Activated naive CD8-positive, alpha-beta T cell treated with anti-CD3 and anti-CD28 coated beads, Interleukin-2, amount 50 U/mL, for 16 hours (primary cell): ENCODE data around the gene COL8A2.
"Not testable (repeated sequence)": the region's sequence is repeated elsewhere in the genome, so short reads cannot be mapped to it uniquely, and the experiment has no call there.

Source experiments
- DNase-seq: peaks from one replicate; pipeline ENCODE4 v3.0.0-alpha.2; 2020; ENCODE audit warnings: low read depth, low spot score

COL8A2 gene

DNA sequence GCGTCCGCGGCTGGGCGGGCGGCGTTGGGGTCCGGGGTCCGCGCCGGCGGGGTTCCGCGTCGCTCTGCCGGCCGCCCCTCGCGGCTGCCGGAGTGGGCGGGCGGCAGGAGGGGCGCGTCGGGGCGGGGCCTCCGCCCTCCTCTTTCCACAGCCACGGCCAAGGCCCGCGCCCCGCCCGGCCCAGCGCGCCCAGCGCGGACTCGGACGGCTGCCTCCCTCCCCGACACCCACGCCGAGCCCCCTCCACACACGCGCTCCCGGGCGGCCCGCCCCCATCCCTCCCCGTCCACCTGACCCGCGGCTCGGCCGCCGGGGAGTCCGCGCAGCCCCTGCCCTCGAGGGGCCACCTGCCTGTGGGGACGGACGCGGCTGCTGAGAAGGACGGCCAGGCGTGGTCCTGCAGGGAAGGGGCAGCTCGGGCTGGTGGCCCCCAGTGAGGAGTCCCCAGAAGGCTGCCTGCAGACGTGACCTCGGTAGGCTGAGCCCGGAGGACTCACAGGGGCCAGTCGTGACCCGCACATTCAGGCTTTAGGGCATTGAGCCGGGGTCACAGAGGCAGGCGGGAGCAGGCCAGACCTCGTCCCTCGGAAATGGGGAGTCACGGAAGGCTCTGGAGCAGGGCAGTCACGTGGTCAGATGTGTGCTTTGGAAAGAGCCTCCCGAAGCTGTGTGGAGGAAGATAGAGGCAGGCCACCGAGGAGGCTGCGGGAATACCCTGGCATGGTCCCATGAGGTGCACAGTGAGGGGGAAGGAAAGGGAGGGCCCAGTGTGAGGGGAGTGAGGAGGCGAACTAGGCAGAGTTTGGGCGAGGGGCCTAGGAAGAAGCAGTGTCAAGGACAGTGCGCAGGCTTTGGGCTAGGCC is at the start of gene COL8A2:
Gene COL8A2, minus strand, starts transcription at position 94 of the 863 bp plus-strand sequence. CDS start 24,980 bp downstream, outside the sequence.
- DNase-seq = no peak

DNA sequence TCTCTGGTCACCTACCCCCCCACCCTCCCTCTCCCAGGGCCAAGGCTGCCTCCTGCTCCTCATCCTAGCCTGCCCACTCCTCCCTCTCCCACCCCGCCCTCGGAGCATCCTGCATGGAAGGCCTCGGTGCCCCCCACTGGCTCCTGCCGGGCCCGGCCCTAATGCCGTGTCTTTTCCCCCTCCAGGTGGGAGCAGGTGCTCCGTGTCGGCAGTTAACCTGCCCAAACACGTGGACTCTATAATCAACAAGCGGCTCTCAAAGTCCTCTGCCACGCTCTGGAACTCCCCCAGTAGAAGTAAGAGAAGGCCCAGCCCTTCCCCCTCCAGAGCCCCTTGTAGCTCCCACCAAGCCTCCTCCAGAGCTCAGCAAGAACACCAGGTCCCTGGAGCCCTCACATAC is 49.7 kb upstream of the COL8A2 start:
- no peak for DNase-seq

DNA sequence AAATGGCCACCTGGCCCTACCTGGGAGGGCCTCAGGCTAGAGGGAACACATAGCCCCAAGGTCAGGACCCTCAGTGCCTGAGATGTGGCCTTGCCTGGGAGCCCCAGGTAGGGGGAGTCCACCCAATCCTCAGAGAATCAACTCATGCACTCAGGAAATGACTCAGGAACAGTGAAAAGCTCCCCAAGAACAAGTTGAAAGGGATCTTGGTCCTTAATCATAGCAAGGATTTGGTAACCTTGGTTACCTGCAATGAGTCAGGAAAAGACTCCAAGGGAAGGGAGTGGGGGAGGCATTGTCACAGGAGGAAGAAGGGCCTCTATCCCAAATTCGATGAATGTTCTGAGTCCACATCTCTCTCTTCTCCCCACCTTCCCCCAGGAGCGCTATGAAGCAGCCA is 48.0 kb upstream of the COL8A2 start:
- DNase-seq = no peak

DNA sequence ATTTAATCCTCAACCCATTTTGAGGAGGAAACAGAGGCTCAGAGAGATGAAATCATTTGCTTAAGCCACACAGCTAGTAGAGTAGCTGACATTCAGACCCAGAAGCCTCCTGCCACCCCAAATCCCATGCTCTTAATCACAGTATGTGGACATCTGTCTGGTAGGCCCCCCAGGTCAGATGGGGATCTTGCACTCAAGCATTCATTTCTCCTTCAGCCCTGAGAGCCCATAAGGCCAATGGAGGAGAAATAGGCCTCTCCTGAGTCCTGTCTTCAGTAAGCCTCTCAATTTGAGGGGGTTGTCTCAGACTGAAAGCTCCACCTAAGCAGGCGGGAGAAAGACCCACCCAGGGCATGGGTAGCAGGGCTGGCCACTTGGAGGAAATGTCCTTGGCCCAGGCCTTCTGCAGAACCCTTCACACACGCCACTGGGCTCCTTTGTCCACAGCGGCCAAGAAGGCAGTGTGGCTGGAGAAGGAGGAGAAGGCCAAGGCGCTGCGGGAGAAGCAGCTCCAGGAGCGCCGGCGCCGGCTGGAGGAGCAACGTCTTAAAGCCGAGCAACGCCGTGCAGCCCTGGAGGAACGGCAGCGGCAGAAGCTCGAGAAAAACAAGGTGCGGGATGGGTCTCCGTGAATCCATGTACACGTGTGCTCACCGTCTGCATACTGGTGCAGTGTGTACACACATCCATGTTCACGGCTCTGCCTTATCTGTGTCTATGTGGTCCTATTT is 47.2 kb upstream of the COL8A2 start:
- no peak for DNase-seq

DNA sequence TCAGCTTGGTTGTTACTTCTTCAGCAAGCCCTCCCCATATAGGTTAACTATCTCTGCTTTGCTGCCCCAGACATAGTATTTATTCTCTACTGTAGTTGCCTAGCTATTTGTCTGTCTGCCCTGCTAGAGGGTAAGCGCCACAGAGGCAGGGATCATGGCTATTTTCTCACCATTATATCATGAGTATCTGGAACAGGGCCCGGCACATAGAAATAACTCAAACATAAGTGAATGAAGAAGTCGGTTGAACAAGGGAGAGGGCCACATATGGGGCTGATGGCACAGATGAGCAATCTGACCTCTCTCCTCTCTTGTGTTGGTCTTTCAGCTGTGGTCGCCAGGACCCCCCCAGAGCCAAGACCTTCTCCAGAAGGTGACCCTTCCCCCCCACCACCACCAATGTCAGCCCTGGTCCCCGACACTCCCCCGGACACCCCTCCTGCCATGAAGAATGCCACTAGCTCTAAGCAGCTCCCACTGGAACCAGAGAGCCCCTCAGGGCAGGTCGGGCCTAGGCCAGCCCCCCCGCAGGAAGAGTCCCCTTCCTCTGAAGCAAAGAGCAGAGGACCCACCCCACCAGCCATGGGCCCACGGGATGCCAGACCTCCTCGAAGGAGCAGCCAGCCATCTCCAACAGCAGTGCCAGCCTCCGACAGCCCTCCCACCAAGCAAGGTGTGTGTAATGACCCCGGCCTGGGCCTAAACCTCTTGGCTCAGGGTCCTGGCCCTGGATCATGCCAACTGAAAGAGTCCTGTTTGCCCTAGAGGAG is 45.8 kb upstream of the COL8A2 start:
- DNase-seq = no peak

DNA sequence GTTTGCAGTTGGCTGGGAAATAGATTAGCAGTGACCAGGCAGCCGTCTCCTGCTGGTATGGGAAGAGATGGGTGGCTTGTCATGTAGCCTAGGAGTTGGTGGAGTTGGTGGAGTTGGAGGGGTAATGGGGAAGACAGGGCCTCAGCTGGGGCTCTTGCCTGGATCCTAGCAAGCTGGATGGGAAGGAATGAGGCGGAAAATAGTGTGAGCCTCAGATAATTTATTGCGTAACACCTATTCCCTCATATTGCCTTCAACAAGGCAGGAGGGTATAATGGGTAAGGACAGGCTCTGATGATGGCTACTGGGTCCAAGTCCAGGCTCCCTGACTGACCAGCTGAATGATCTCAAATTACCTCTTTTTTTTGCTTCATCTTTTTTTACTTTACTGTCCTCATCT is 43.5 kb upstream of the COL8A2 start:
- no peak for DNase-seq

DNA sequence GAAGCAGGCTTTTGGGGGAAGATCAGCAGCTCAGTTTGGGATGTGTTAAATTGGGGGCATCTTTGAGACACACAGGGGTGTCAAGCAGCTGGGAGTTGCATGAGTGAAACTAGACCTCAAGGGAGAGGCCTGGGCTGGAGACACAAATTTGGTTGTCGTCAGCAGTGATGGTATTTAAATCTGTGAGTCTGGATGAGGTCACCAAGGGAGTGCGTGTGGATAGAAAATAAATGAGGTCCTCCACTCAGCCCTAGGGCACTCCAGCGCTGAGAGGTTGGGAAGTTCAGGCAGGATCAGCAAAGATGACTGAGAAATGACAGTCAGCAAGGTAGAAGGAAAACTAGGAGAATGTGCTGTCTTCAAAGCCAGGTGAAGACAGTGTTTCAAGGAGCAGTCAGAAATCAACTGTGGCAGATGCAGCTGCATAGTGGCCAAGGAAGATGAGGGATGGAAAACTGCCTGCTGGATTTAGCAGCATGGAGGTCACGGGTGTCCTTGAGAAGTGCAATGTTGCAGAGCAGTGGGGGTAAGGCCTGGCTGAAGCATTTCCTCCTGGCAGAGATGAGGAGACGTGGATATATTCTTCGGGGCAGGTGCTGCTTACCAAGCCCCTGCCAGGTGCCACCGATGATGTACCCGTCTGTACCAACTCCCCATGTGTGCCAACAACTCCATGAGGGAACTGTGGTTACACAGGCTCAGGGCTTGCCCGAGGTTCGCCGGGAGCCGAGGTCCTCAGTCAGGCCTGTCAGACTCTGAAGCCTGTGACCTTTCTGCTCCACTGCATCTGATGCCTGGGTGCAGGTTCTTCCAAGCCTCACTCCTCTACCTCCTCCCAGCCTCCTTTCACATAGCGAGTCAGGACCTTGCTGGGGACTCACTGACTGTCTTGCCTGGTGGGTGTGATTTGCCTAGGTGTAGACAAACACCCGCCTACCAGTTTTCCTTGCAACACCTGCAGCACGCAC is 42.2 kb upstream of the COL8A2 start:
- no peak for DNase-seq

DNA sequence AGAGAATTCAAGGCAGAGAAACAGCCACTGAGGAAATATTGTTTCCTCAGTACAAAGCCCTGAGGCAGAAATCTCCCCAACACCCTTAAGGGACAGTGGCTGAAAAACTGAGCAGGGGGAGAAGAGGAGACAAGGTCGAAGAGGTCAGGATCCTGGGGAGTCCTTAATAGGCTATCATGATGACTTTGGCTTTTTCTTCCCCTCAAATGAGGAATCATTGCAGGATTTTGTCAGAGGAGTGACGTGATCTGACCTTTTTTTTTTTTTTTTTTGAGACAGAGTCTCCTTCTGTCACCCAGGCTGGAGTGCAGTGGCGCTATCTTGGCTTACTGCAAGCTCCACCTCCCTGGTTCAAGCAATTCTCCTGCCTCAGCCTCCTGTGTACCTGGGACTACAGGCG is 41.1 kb upstream of the COL8A2 start:
- no peak for DNase-seq

DNA sequence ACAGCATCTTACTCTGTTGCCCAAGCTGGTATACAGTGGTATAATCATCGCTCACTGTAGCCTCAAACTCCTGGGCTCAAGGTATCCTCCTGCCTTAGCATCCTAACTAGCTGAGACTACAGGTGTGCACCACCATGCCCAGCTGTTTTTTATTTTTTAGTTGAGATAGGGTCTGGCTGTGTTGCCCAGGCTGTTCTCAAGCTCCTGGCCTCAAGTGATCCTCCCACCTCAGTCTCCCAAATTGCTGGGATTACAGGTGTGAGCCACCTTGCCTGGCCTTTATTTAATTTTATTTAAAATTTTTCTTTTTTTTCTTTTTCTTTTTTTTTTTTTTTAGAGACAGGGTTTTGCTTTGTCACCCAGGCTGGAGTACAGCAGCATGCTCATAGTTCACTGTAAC is 40.1 kb upstream of the COL8A2 start:
- DNase-seq = no peak

DNA sequence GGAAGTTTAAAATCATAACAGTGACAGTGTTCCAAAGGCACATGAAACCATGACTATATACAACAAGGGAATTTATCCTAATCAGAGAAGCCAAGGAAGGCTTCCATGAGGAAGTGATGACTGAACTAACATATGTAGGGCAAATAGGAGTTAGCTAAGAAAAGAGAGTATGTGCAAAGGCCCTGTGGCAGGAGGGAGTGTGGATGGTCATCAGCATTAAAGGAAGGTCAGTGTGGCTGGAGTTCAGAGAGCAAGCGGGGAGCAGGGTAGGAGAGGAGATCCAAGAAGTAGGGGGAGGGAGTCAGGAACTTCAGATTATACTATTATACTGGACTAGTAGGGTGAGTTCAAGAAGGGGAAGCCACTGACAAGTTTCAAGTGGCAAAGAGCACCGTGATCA is 39.3 kb upstream of the COL8A2 start:
- no peak for DNase-seq

DNA sequence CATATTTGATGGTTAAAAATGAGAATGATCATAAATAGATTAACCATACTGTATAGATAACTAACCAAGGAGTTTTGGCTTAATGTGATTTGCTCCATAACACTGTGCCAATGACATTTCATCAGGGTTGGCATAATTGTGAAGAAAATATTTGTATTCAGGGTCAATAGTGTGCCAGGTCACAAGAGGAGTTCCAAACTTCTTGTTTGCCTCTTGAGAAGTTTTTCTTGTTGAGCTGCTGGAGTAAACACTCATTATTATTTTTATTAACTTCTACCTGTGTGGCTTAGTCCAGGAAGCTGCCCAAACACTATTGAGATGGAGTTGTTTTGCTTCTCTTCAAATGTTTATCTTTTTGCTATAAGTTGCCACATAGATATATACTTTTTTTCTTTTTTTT is 38.4 kb upstream of the COL8A2 start:
- no peak for DNase-seq

DNA sequence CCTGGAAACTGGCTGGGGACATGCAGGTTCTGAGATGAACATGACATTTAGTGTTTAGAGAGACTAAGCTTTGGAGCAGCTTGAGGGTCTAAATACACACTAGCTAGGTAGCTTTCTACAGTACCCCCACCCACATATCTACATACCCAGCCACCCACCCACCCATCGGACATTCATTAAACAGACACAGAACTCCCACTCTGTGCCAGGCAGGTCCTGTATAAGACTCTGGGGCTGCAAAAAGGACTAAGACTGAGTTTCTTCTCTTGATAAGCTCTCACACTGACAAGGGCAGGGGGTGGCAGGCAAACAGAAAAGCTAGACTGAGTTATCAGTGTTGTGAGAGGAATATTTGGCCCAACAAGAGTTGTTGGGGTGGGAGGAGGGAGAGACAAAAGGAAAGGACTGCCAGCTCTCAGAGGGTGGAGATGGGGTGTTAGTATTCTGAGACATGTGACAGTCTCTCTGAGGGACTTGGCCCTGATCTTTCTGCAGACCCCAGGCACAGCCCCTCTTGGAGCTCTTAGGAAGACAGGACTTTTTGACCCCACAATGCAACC is 37.7 kb upstream of the COL8A2 start:
- no peak for DNase-seq

DNA sequence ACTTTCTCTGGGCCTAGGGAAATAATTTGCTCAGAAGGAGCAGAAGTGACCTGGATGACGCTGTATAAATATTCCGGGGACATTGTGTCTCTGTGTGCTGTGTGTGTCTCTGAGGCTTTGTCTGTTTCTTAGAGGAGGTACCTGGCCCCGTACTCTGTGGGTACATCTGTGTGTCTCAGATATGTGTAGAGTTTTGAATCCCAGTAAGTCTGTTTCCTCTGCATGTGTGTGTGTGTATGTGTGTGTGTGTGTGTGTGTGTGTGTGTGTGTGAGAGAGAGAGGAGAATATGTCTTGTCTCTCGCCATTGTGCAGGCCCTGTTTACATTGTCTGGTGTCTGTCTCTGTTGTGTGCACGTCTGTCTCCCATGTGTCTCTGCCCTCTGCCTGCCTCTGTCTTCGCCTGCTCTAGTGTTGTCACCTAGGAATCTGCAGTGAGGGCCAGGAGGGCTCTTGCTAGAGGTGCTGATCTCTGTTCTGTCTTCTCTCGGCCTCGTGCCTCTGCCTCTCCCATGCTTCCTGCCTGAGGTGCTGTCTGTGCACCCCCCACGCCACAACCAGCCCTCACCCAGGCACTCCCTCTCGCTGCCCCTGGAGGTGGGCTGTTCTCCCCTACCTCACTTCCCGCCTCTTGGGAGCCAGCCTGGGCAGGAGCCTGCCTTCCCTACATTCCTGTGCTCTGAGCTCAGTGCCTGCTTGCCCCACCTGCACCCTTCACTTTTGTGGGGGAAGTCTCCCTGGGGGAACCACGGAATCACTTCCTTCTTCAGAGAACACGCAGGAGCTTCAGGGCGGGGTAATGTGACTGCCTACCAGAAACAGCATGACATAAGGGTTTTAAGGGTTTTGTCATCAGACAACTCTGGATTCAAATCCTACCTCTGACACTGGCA is 36.9 kb upstream of the COL8A2 start:
- no peak for DNase-seq

DNA sequence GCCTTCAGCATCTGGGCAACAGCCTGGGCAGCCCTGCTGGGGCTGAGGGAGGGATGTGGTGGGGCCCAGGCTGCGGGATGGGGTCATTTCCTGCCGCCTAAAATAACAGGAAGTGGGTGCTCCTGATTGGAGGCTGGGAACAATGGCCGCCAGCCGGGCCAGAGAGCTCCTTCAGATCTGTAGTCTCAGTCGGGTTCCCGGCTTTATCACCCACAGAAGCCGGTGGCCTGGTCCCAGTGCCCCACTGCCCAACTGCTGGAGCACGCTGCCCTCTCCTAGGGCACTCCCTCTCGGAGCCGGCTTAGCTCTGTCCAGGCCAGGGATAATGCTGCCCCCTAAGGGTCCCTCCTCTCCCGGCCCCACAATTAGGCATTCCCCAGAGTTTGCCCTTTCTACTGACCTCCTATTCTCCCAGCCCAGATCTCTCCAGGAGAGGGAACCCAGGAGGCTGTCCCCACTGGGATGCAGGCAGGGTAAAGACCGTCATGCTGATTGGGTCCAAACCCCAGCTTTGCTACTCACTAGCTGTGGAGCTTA is 36.0 kb upstream of the COL8A2 start:
- peak; percentile 29 for DNase-seq

DNA sequence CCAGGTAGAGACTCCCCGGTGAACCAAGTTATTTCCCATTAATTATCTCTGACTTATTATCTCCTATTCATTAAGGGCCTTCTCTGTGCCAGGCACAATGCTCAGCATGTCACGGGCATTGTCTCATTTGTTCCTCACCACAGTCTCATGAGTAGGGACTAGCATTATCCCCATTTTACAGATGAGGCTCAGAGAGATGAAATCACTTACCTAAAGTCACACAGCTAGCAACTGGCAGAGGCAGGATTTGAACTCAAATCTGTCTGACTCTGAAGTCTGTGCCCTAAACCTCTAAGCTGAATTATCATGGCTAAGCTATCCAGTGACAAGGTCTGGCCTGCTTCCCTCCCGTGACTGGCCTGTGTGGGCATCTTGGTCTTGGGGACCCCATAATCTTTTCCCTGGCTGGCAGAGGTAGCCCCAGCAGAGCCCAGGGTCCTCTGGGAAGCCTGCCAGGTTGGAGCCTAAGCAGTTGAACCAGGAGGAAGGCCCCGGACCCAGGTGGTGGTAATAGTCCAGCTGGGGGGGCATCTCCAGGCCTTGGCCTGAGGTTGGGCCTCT is 35.4 kb upstream of the COL8A2 start:
- DNase-seq = no peak

DNA sequence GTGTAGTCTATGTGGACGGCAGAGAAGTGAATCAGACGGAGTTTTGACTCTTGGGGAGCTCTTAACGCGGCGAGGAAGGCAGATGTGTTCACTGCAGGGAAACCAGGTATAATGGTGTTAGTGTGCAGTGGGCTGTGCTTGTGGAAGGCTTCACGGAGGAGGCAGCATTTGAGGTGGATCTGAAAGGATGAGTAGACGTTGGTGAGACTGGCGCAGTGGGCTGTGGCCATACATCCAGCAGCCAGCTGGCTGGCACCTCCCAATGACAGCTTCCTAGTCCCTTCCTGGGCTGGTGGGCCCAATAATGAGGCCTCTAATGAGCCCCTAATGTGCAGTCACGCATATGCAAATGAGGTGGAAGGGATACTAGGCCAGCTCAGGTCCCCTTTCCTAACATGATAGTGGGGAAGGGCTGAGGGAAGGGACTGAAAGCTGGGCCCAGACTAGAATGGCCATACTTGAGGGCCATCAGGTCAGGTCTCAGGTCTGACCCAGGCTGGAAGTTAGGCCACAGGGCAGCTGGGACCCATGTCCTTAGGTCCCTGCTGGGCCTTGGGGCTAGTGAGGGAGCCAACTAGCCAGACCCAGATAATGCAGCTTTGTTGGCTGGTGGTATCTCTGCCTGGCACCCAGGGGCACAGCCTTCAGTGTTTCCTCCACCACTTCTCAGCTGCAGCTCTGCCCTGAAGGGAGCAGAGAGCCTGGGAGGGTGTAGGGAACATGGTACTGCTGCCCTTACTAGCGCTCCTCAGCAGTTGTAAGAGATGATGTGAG is 34.8 kb upstream of the COL8A2 start:
- no peak for DNase-seq

DNA sequence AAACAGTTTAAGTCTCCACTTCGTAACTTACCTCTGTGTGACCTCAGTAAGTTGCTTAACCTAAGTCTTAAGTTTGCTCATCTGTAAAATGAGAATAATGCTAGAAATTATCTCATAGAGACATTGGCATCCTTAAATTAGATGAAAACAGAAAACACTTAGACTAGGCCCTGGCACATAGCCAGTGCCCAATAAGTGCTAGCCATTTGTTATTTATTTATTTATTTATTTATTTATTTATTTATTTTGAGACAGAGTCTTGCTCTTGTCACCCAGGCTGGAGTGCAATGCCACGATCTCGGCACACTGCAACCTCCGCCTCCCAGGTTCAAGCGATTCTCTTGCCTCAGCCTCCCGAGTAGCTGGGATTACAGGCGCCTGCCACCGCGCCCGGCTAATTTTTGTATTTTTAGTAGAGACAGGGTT is 33.8 kb upstream of the COL8A2 start:
- not testable (repeated sequence) for DNase-seq
